ENCODE results near the gene CA9. TPM values are rescaled to one million over a fixed set of nuclear protein-coding genes. Genes with fewer than 3 reads are reported as not detected.

The CA9 gene
- total RNA-seq, 2 experiments from 2014 or later, result not detected

DNA sequence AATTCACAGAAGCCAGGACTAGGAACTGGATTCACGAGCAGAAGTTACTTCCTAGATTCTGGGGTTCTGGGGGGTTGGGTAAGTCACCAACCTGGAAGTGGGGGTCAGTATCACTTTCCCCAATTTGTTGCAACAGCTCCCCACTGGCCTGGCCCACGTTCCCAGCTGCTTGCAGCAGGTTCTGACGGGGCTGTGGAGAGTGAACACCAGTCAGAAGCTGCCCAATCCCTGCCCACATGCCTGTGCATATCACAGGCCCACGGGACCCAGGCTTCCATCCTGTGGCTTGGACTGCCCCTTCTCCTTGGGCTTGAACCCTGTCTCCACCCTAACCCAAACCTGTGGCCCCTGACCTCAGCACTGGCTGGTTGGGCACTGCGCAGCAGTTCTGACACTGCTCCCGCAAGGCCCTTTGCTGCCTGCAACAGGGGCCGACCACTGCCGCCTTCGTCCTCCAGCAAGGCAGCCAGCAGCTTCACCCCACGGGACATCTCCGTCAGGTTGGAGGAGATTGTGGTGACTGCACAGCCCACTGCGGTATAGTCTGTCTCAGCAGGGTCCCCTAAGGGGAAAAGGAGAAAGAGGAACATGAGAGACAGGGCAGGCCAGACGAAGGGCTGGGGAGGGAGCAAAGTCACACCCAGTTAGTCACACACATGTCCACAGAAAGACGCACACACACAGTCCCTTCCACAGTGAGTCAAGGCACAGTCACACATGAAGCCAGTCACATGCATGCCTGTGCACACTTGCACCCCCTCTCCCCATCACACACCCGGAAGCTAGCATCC lies 45.2 kb downstream of the CA9 start:
- intact Hi-C loops (cut with DNase I, micrococcal nuclease), result no loop called here
- Histone ChIP-seq H3K4me3 (ENCODE audit: low read length) (no peak overlapping the region), H3K27ac (ENCODE audit: low read depth in 1 of 2, low read length in 2 of 2) (no peak overlapping the region), H3K4me1 (ENCODE audit: insufficient read depth, low read length) (no peaks in the 10 kb centered on the region), H3K27me3 (ENCODE audit: control insufficient read depth in 1 of 2, insufficient read depth in 2 of 2, low read length in 2 of 2) (no peaks in the 10 kb centered on the region), H3K36me3 (ENCODE audit: insufficient read depth, low read length) (peaks cover 99% of the 10 kb centered on the region), H3K9me3 (ENCODE audit: control insufficient read depth in 1 of 2, insufficient read depth in 1 of 2, low read length in 2 of 2) (no peaks in the 10 kb centered on the region)
- H3K4me3 Mint-ChIP-seq, result no peak overlapping the region
- no peaks in the 10 kb centered on the region for H3K4me1 Mint-ChIP-seq (ENCODE audit: low read depth)
- ATAC-seq (ENCODE audit: poor library complexity) (no peak), DNase-seq (no peak)
- H3K27me3 Mint-ChIP-seq, result no peaks in the 10 kb centered on the region
- POLR2A ChIA-PET, result no interaction called here
- no peak for TF ChIP-seq CTCF (IDR thresholded peaks at IDR 0.05)
- peaks cover 98% of the 10 kb centered on the region for H3K36me3 Mint-ChIP-seq (ENCODE audit: low read depth)
- peak overlapping the region; percentile 12 for H3K27ac Mint-ChIP-seq
- H3K9me3 Mint-ChIP-seq, result no peaks in the 10 kb centered on the region
- CTCF ChIA-PET, result no interaction called here

DNA sequence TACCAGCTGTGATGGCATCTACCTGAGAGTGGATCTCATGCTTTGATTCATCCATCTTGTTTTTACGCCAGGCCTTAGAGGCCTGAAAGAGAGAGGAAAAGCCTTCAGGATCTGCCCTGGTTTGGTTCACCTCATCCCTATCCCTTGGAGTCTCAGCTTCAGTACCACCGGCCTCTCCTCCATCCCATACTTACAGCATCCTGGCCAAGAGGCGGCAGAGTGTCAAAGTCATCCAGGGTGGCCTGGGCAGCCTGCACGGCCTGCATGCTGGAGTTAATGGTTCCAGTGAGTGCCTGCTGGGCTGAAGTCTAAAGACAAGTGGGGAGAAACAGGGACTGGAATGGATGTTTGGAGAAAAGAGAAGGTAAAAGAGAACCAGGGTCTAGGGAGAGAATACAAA lies 45.8 kb downstream of the CA9 start:
- DNase-seq (no peak), ATAC-seq (ENCODE audit: poor library complexity) (no peak)
- no peaks in the 10 kb centered on the region for H3K9me3 Mint-ChIP-seq
- POLR2A ChIA-PET, result no interaction called here
- no peak overlapping the region for H3K27ac ChIP-seq (ENCODE audit: low read depth in 1 of 2, low read length in 2 of 2)
- no peaks in the 10 kb centered on the region for H3K4me1 ChIP-seq (ENCODE audit: insufficient read depth, low read length)
- CTCF ChIA-PET, result no interaction called here
- TF ChIP-seq CTCF (IDR thresholded peaks at IDR 0.05), result no peak
- H3K4me3 Mint-ChIP-seq, result no peak overlapping the region
- peaks cover 99% of the 10 kb centered on the region for H3K36me3 ChIP-seq (ENCODE audit: insufficient read depth, low read length)
- H3K36me3 Mint-ChIP-seq (ENCODE audit: low read depth), result peaks cover 98% of the 10 kb centered on the region
- H3K27me3 ChIP-seq (ENCODE audit: control insufficient read depth in 1 of 2, insufficient read depth in 2 of 2, low read length in 2 of 2), result no peaks in the 10 kb centered on the region
- intact Hi-C loops (cut with DNase I, micrococcal nuclease), result no loop called here
- no peak overlapping the region for H3K4me3 ChIP-seq (ENCODE audit: low read length)
- H3K9me3 ChIP-seq (ENCODE audit: control insufficient read depth in 1 of 2, insufficient read depth in 1 of 2, low read length in 2 of 2), result no peaks in the 10 kb centered on the region
- H3K27me3 Mint-ChIP-seq, result no peaks in the 10 kb centered on the region
- H3K27ac Mint-ChIP-seq, result no peak overlapping the region
- H3K4me1 Mint-ChIP-seq (ENCODE audit: low read depth), result peaks cover 2% of the 10 kb centered on the region

- ATAC-seq (ENCODE audit: poor library complexity) (no peak), DNase-seq (no peak)
- Histone ChIP-seq H3K36me3 (ENCODE audit: insufficient read depth, low read length) (peaks cover 92% of the 10 kb centered on the region), H3K9me3 (ENCODE audit: control insufficient read depth in 1 of 2, insufficient read depth in 1 of 2, low read length in 2 of 2) (no peaks in the 10 kb centered on the region), H3K27me3 (ENCODE audit: control insufficient read depth in 1 of 2, insufficient read depth in 2 of 2, low read length in 2 of 2) (no peaks in the 10 kb centered on the region), H3K4me3 (ENCODE audit: low read length) (no peak overlapping the region), H3K27ac (ENCODE audit: low read depth in 1 of 2, low read length in 2 of 2) (no peak overlapping the region), H3K4me1 (ENCODE audit: insufficient read depth, low read length) (peaks cover 25% of the 10 kb centered on the region)
- CTCF ChIA-PET, result no interaction called here
- POLR2A ChIA-PET, result interaction anchor here (1.0 kb wide), 1 partner anchor 9 kb away, joined by 3 read pairs; the partner anchor contains the start of genes CREB3 and TLN1
- Mint-ChIP-seq H3K27me3 (no peaks in the 10 kb centered on the region), H3K36me3 (ENCODE audit: low read depth) (peaks cover 81% of the 10 kb centered on the region), H3K4me3 (no peak overlapping the region), H3K4me1 (ENCODE audit: low read depth) (peaks cover 6% of the 10 kb centered on the region), H3K9me3 (no peaks in the 10 kb centered on the region), H3K27ac (peak overlapping the region; percentile 24)
- no peak for TF ChIP-seq CTCF (IDR thresholded peaks at IDR 0.05)
- intact Hi-C loops (cut with DNase I, micrococcal nuclease), result no loop called here
Observed at GRCh38 chr9:35723426-35723825, 49.7 kb downstream of the CA9 start.
